ENCODE data around the gene IDUA. TPM values are rescaled to one million over a fixed set of nuclear protein-coding genes. Genes with fewer than 3 reads are reported as not detected.

Gene IDUA
- total RNA-seq, 3 donors from 2014 or later (not counting 1 experiment from before 2014, with no cell fraction given): 38.7 to 43.6 (median 43.0) TPM

- no peak overlapping the region for H3K27ac Mint-ChIP-seq
- H3K4me3 Mint-ChIP-seq: no peak overlapping the region
- ATAC-seq (no peak), DNase-seq (no peak)
- no peaks in the 10 kb centered on the region for H3K36me3 Mint-ChIP-seq
- peaks cover 10% of the 10 kb centered on the region for H3K4me1 ChIP-seq (ENCODE audit: control insufficient read depth, insufficient read depth, low read length)
- no peaks in the 10 kb centered on the region for H3K27me3 Mint-ChIP-seq (ENCODE audit: low read depth in 2 of 2)
- H3K4me3 ChIP-seq (ENCODE audit: low read length): no peak overlapping the region
- peaks cover 15% of the 10 kb centered on the region for H3K36me3 ChIP-seq (ENCODE audit: control insufficient read depth, insufficient read depth, low read length)
- no peak for TF ChIP-seq CTCF (IDR thresholded peaks at IDR 0.05)
- no peaks in the 10 kb centered on the region for H3K9me3 Mint-ChIP-seq
- peaks cover 10 to 23% of the 10 kb centered on the region in 2 donors for H3K4me1 Mint-ChIP-seq
- 96% methylated on average over 6 of the region's 7 CpGs for WGBS (ENCODE audit: insufficient coverage)
- no peaks in the 10 kb centered on the region for H3K9me3 ChIP-seq (ENCODE audit: control insufficient read depth, insufficient read depth, low read length)
- intact Hi-C loops (cut with micrococcal nuclease): no loop called here
- H3K27me3 ChIP-seq (ENCODE audit: control insufficient read depth, insufficient read depth, low read length): no peaks in the 10 kb centered on the region
- no peak overlapping the region for H3K27ac ChIP-seq (ENCODE audit: low read length)
Observed at GRCh38 chr4:951186-951585, 35.7 kb upstream of the IDUA start.

GRCh38 chr4:951594-952468 lies 35.0 kb upstream of the IDUA start:
- H3K4me3 Mint-ChIP-seq: no peak overlapping the region
- Histone ChIP-seq H3K4me1 (ENCODE audit: control insufficient read depth, insufficient read depth, low read length) (peaks cover 4% of the 10 kb centered on the region), H3K36me3 (ENCODE audit: control insufficient read depth, insufficient read depth, low read length) (peaks cover 15% of the 10 kb centered on the region), H3K9me3 (ENCODE audit: control insufficient read depth, insufficient read depth, low read length) (no peaks in the 10 kb centered on the region), H3K27ac (ENCODE audit: low read length) (no peak overlapping the region), H3K4me3 (ENCODE audit: low read length) (no peak overlapping the region), H3K27me3 (ENCODE audit: control insufficient read depth, insufficient read depth, low read length) (no peaks in the 10 kb centered on the region)
- H3K27ac Mint-ChIP-seq: peak overlapping the region in 1 of 2 donors; percentile 50
- peaks cover 4 to 21% of the 10 kb centered on the region in 2 donors for H3K4me1 Mint-ChIP-seq
- 95% methylated on average over 23 of the region's 23 CpGs for WGBS (ENCODE audit: insufficient coverage)
- ATAC-seq: no peak
- no peak for DNase-seq
- H3K9me3 Mint-ChIP-seq: no peaks in the 10 kb centered on the region
- intact Hi-C loops (cut with micrococcal nuclease): no loop called here
- TF ChIP-seq CTCF (IDR thresholded peaks at IDR 0.05): no peak
- no peaks in the 10 kb centered on the region for H3K36me3 Mint-ChIP-seq
- no peaks in the 10 kb centered on the region for H3K27me3 Mint-ChIP-seq (ENCODE audit: low read depth in 2 of 2)

- peaks cover 0 to 13% of the 10 kb centered on the region in 2 donors for H3K4me1 Mint-ChIP-seq
- H3K27ac Mint-ChIP-seq: no peak overlapping the region
- no peak for DNase-seq
- Histone ChIP-seq H3K4me3 (ENCODE audit: low read length) (no peak overlapping the region), H3K27ac (ENCODE audit: low read length) (no peak overlapping the region), H3K27me3 (ENCODE audit: control insufficient read depth, insufficient read depth, low read length) (no peaks in the 10 kb centered on the region), H3K4me1 (ENCODE audit: control insufficient read depth, insufficient read depth, low read length) (no peaks in the 10 kb centered on the region), H3K9me3 (ENCODE audit: control insufficient read depth, insufficient read depth, low read length) (no peaks in the 10 kb centered on the region), H3K36me3 (ENCODE audit: control insufficient read depth, insufficient read depth, low read length) (peaks cover 22% of the 10 kb centered on the region)
- H3K9me3 Mint-ChIP-seq: no peaks in the 10 kb centered on the region
- WGBS (ENCODE audit: insufficient coverage): 95% methylated on average over 28 of the region's 28 CpGs
- no peaks in the 10 kb centered on the region for H3K27me3 Mint-ChIP-seq (ENCODE audit: low read depth in 2 of 2)
- H3K36me3 Mint-ChIP-seq: no peaks in the 10 kb centered on the region
- intact Hi-C loops (cut with micrococcal nuclease): no loop called here
- ATAC-seq: no peak
- H3K4me3 Mint-ChIP-seq: no peak overlapping the region
- no peak for TF ChIP-seq CTCF (IDR thresholded peaks at IDR 0.05)
Observed at GRCh38 chr4:952881-953573, 33.8 kb upstream of the IDUA start.
